Mesenchymal stem cell (in vitro differentiated cells and primary cell): Measurements from ENCODE around the gene SMC4.

Source experiments
- DNase-seq: peaks from one replicate; pipeline ENCODE4 v3.0.0-alpha.2; 2013
- H2AFZ ChIP-seq: one replicate; pipeline ENCODE4 v1.6.1; 2013; ENCODE audit warnings: low read depth, mild to moderate bottlenecking, control low read depth, inconsistent platforms, low read length, moderate library complexity
- H2AK5ac ChIP-seq: 2 replicates; pipeline ENCODE4 v1.6.1; 2013; ENCODE audit warnings: low read length, moderate library complexity, mild to moderate bottlenecking, inconsistent platforms; ENCODE audit not compliant: severe bottlenecking
- H2BK120ac ChIP-seq: one replicate; pipeline ENCODE4 v1.6.1; 2013; ENCODE audit warnings: low read depth, mild to moderate bottlenecking, inconsistent platforms, low read length, moderate library complexity
- H2BK12ac ChIP-seq, 2 experiments: one replicate each; pipeline ENCODE4 v1.6.1; 2013; ENCODE audit warnings: inconsistent platforms in 2 of 2, low read length in 2 of 2, mild to moderate bottlenecking in 2 of 2, moderate library complexity in 2 of 2, control low read depth in 1 of 2
- H2BK15ac ChIP-seq: one replicate; pipeline ENCODE4 v1.6.1; 2013; ENCODE audit warnings: mild to moderate bottlenecking, low read depth, inconsistent platforms; ENCODE audit not compliant: poor library complexity, severe bottlenecking
- H2BK5ac ChIP-seq: 2 replicates; pipeline ENCODE4 v1.6.1; 2013; ENCODE audit warnings: low read depth, mild to moderate bottlenecking, low read length, control low read depth, inconsistent platforms; ENCODE audit not compliant: poor library complexity, severe bottlenecking
- H3K14ac ChIP-seq, 2 experiments: one replicate each; pipeline ENCODE4 v1.6.1; 2013; ENCODE audit warnings: inconsistent platforms in 2 of 2, low read length in 2 of 2, control low read depth in 1 of 2, mild to moderate bottlenecking in 1 of 2, moderate library complexity in 1 of 2
- H3K18ac ChIP-seq, 2 experiments: one replicate each; pipeline ENCODE4 v1.6.1; 2013; ENCODE audit warnings: inconsistent platforms in 2 of 2, low read length in 2 of 2, control low read depth in 1 of 2, low read depth in 1 of 2, mild to moderate bottlenecking in 1 of 2
- H3K23ac ChIP-seq, 2 experiments: one replicate each; pipeline ENCODE4 v1.6.1; 2013; ENCODE audit warnings: inconsistent platforms in 2 of 2, low read length in 2 of 2, mild to moderate bottlenecking in 2 of 2, moderate library complexity in 2 of 2, control low read depth in 1 of 2
- H3K27ac ChIP-seq: 2 replicates; pipeline ENCODE4 v1.5.1; 2013; ENCODE audit warnings: mild to moderate bottlenecking, moderate library complexity, low read length, control low read depth, inconsistent platforms; ENCODE audit not compliant: poor library complexity, severe bottlenecking
- H3K27me3 ChIP-seq, 2 experiments: 2 replicates each; pipeline versions ENCODE4 v1.6.1 to v1.7.0; 2013; ENCODE audit warnings: low read length in 2 of 2, mild to moderate bottlenecking in 2 of 2, moderate library complexity in 2 of 2, control low read depth in 1 of 2, inconsistent platforms in 1 of 2; ENCODE audit not compliant: control insufficient read depth in 1 of 2, insufficient read depth in 1 of 2
- H3K36me3 ChIP-seq, 2 experiments: 2 replicates each; pipeline versions ENCODE4 v1.6.1 to v1.7.0; 2013; ENCODE audit warnings: low read length in 2 of 2, control low read depth in 1 of 2, inconsistent platforms in 1 of 2, low read depth in 1 of 2, mild to moderate bottlenecking in 1 of 2; ENCODE audit not compliant: insufficient read depth in 2 of 2, control insufficient read depth in 1 of 2
- H3K4ac ChIP-seq, 2 experiments: one replicate each; pipeline ENCODE4 v1.6.1; 2013; ENCODE audit warnings: inconsistent platforms in 2 of 2, low read length in 2 of 2, mild to moderate bottlenecking in 2 of 2, moderate library complexity in 2 of 2, control low read depth in 1 of 2, low read depth in 1 of 2
- H3K4me1 ChIP-seq: 2 replicates; pipeline ENCODE4 v1.6.1; 2013; ENCODE audit warnings: low read depth, low read length, control low read depth; ENCODE audit not compliant: control insufficient read depth, insufficient read depth
- H3K4me2 ChIP-seq: 2 replicates; pipeline ENCODE4 v1.6.1; 2013; ENCODE audit warnings: low read length, mild to moderate bottlenecking, inconsistent platforms; ENCODE audit not compliant: poor library complexity, severe bottlenecking
- H3K4me3 ChIP-seq, 2 experiments: 2 replicates each; pipeline versions ENCODE4 v1.5.1 to v1.7.0; 2013; ENCODE audit warnings: low read length in 2 of 2, mild to moderate bottlenecking in 2 of 2, control low read depth in 1 of 2, low read depth in 1 of 2; ENCODE audit not compliant: insufficient read depth in 1 of 2
- H3K79me1 ChIP-seq: replicated peaks from 2 replicates; pipeline ENCODE4 v1.6.1; 2013; ENCODE audit warnings: mild to moderate bottlenecking, control low read depth, low read length, inconsistent platforms; ENCODE audit not compliant: poor library complexity, severe bottlenecking
- H3K9ac ChIP-seq: 2 replicates; pipeline ENCODE4 v1.7.0; 2013; ENCODE audit warnings: mild to moderate bottlenecking, low read length, moderate library complexity
- H3K9me3 ChIP-seq: 2 replicates; pipeline ENCODE4 v1.7.0; 2013; ENCODE audit warnings: mild to moderate bottlenecking, low read length; ENCODE audit not compliant: control insufficient read depth
- H4K8ac ChIP-seq: one replicate; pipeline ENCODE4 v1.6.1; 2013; ENCODE audit warnings: inconsistent platforms, mild to moderate bottlenecking, low read length, moderate library complexity
- H4K91ac ChIP-seq: one replicate; pipeline ENCODE4 v1.6.1; 2013; ENCODE audit warnings: mild to moderate bottlenecking, low read length, inconsistent platforms
- WGBS: methylation state at CpG from one replicate; pipeline ENCODE4 v1.1.7; 2013; ENCODE audit warnings: mixed read lengths; 5-methylcytosine and 5-hydroxymethylcytosine counted together

SMC4 gene

DNA sequence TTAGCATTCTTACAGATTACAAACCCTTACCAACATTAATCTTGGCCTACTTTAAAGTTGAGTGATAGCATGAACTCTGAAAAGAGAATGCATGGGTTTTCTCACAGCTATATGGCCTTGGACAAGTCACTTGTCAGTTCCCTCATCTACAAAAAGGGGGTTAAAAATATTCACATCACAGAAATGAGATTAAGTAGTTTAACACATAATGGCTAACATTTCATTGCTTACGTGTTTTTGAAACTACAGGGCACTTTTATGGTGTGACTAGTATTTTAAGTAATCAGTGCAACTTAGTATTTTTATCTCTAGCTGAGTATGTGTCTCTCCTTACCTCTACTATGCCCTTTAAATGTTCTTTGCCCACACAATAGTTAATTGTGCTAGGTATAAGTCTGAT is 36.3 kb downstream of the SMC4 start:
- Histone ChIP-seq H2BK5ac (no peak overlapping the region), H3K14ac (no peak overlapping the region), H3K9ac (no peak overlapping the region), H3K18ac (no peak overlapping the region), H4K8ac (no peak overlapping the region), H3K36me3 (peaks cover 12 to 68% of the 10 kb centered on the region in 2 experiments), H3K4me2 (no peak overlapping the region), H3K9me3 (no peaks in the 10 kb centered on the region), H3K4me3 (no peak overlapping the region), H3K27me3 (no peaks in the 10 kb centered on the region), H2BK15ac (no peak overlapping the region), H3K27ac (no peak overlapping the region), H3K4me1 (no peaks in the 10 kb centered on the region), H3K23ac (no peak overlapping the region), H2BK120ac (no peak overlapping the region), H3K4ac (no peak overlapping the region), H2BK12ac (no peak overlapping the region), H4K91ac (no peak overlapping the region), H2AK5ac (no peak overlapping the region), H3K79me1 (peaks cover 2% of the 10 kb centered on the region), H2AFZ (no peak overlapping the region)
- WGBS, result no CpG with 5 or more reads among the region's 1 CpG
- DNase-seq, result no peak

DNA sequence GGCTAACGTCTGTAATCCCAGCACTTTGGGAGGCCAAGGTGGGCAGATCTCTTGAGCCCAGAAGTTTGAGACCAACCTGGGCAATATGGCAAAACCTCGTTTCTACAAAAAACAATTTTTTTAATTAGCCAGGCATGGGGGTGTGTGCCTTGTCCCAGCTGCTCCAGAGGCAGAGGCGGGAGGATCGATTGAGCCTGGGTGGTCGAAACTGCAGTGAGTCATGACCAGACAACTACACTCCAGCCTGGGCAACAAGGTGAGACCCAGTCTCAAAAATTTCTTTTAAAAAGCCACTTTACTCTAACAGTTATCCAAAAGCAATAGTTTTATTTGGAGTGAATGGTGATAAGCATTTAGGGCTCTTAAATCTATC is 37.6 kb downstream of the SMC4 start:
- Histone ChIP-seq H3K27ac (no peak overlapping the region), H2BK5ac (no peak overlapping the region), H2BK15ac (no peak overlapping the region), H3K9ac (no peak overlapping the region), H2BK12ac (no peak overlapping the region), H3K36me3 (peaks cover 7 to 55% of the 10 kb centered on the region in 2 experiments), H3K4me1 (no peaks in the 10 kb centered on the region), H3K14ac (no peak overlapping the region), H2AK5ac (no peak overlapping the region), H3K4ac (no peak overlapping the region), H2BK120ac (no peak overlapping the region), H3K4me2 (no peak overlapping the region), H3K4me3 (no peak overlapping the region), H4K8ac (no peak overlapping the region), H2AFZ (no peak overlapping the region), H3K23ac (no peak overlapping the region), H4K91ac (no peak overlapping the region), H3K79me1 (peaks cover 2% of the 10 kb centered on the region), H3K27me3 (no peaks in the 10 kb centered on the region), H3K9me3 (no peaks in the 10 kb centered on the region), H3K18ac (no peak overlapping the region)
- DNase-seq, result no peak
- WGBS, result 78% methylated on average over 4 of the region's 5 CpGs

DNA sequence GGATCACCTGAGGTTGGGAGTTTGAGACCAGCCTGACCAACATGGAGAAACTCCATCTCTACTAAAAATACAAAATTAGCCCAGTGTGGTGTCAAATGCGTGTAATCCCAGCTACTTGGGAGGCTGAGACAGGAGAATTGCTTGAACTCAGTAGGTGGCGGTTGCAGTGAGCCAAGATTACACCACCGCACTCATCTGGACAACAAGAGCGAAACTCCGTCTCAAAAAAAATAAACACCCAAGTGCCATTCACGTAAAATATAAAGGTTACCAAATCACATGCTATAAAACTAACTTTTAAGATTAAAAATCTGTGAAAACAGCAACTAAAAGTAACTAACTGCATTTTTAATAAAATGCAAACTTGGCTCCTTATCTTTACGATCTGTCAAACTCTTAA is 41.2 kb downstream of the SMC4 start:
- Histone ChIP-seq H2AFZ (no peak overlapping the region), H4K8ac (no peak overlapping the region), H3K9ac (no peak overlapping the region), H3K23ac (no peak overlapping the region), H2BK15ac (no peak overlapping the region), H2BK5ac (no peak overlapping the region), H3K36me3 (peaks cover 11 to 24% of the 10 kb centered on the region in 2 experiments), H3K9me3 (no peaks in the 10 kb centered on the region), H3K4ac (no peak overlapping the region), H3K14ac (no peak overlapping the region), H2BK120ac (no peak overlapping the region), H2BK12ac (no peak overlapping the region), H3K4me3 (no peak overlapping the region), H4K91ac (no peak overlapping the region), H3K18ac (no peak overlapping the region), H3K27ac (no peak overlapping the region), H2AK5ac (no peak overlapping the region), H3K79me1 (peaks cover 3% of the 10 kb centered on the region), H3K4me2 (no peak overlapping the region), H3K4me1 (no peaks in the 10 kb centered on the region), H3K27me3 (no peaks in the 10 kb centered on the region)
- 88% methylated on average over 7 of the region's 7 CpGs for WGBS
- DNase-seq, result no peak

DNA sequence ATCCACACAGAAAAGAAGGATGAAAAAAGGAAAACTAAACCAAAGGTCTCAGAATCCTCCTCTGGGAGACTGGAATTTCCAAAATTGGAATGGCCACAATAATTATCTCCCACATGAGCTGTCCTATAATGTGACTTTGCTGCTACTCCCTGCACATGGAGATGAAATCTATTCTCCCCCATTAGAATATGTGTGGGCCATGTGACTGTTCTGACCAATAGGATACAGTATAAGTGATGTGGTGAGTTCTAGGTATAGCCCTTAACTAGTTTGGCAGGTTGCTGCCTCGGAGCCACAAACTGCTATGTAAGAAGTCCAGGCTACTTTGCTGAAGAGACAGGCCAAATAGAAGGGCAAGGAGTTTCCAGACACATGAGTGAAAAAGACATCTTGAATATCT is 45.0 kb downstream of the SMC4 start:
- no peak overlapping the region for H2BK12ac ChIP-seq
- H3K79me1 ChIP-seq, result peaks cover 3% of the 10 kb centered on the region
- no peak overlapping the region for H4K8ac ChIP-seq
- no peak overlapping the region for H2BK5ac ChIP-seq
- no peak overlapping the region for H4K91ac ChIP-seq
- H3K23ac ChIP-seq, result no peak overlapping the region
- H3K4me1 ChIP-seq, result peaks cover 4% of the 10 kb centered on the region
- H3K9me3 ChIP-seq, result no peaks in the 10 kb centered on the region
- peaks cover 0 to 12% of the 10 kb centered on the region in 2 experiments for H3K36me3 ChIP-seq
- no peak for DNase-seq
- no peak overlapping the region for H3K18ac ChIP-seq
- peak overlapping the region; percentile 8 for H3K27ac ChIP-seq
- H3K14ac ChIP-seq, result no peak overlapping the region
- H2BK120ac ChIP-seq, result no peak overlapping the region
- no peak overlapping the region for H3K4ac ChIP-seq
- WGBS, result 85% methylated on average over 1 of the region's 1 CpG
- no peak overlapping the region for H2BK15ac ChIP-seq
- no peak overlapping the region for H3K4me3 ChIP-seq
- no peak overlapping the region for H3K4me2 ChIP-seq
- H2AFZ ChIP-seq, result no peak overlapping the region
- H3K27me3 ChIP-seq, result no peaks in the 10 kb centered on the region
- H3K9ac ChIP-seq, result no peak overlapping the region
- H2AK5ac ChIP-seq, result no peak overlapping the region
